ENCODE data around the gene SSC5D. TPM values are rescaled to one million over a fixed set of nuclear protein-coding genes. Genes with fewer than 3 reads are reported as not detected.

The SSC5D gene
- total RNA-seq, 1 donor from 2014 or later: 34.5 TPM

DNA sequence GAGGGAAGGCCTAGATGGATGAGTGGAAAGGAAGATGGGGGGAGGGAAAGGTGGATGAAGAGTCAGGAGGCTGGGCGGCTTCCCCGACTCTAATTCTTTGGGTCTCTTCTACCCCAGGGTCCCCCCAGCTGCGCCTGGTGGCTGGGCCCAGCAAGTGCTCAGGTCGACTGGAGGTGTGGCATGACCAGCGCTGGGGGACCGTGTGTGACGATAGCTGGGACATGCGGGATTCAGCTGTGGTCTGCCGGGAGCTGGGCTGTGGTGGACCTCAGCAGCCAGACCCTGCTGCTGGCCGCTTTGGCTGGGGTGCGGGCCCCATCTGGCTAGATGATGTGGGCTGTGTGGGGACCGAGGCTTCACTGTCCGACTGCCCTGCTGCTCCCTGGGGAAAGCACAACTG, 9.5 kb downstream of the SSC5D start:
- no peak for DNase-seq (ENCODE audit: low spot score)
- H3K27me3 Mint-ChIP-seq (ENCODE audit: low read depth): no peaks in the 10 kb centered on the region
- peaks cover 7% of the 10 kb centered on the region for H3K4me1 Mint-ChIP-seq (ENCODE audit: low read depth)
- TF ChIP-seq, protein P1, sequence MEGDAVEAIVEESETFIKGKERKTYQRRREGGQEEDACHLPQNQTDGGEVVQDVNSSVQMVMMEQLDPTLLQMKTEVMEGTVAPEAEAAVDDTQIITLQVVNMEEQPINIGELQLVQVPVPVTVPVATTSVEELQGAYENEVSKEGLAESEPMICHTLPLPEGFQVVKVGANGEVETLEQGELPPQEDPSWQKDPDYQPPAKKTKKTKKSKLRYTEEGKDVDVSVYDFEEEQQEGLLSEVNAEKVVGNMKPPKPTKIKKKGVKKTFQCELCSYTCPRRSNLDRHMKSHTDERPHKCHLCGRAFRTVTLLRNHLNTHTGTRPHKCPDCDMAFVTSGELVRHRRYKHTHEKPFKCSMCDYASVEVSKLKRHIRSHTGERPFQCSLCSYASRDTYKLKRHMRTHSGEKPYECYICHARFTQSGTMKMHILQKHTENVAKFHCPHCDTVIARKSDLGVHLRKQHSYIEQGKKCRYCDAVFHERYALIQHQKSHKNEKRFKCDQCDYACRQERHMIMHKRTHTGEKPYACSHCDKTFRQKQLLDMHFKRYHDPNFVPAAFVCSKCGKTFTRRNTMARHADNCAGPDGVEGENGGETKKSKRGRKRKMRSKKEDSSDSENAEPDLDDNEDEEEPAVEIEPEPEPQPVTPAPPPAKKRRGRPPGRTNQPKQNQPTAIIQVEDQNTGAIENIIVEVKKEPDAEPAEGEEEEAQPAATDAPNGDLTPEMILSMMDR (IDR thresholded peaks at IDR 0.05): no peak
- H3K4me3 Mint-ChIP-seq (ENCODE audit: unreplicated experiment): no peak overlapping the region
- H3K27ac Mint-ChIP-seq (ENCODE audit: unreplicated experiment): no peak overlapping the region
- no peaks in the 10 kb centered on the region for H3K9me3 Mint-ChIP-seq (ENCODE audit: low read depth)
- peaks cover 3% of the 10 kb centered on the region for H3K36me3 Mint-ChIP-seq (ENCODE audit: low read depth)

DNA sequence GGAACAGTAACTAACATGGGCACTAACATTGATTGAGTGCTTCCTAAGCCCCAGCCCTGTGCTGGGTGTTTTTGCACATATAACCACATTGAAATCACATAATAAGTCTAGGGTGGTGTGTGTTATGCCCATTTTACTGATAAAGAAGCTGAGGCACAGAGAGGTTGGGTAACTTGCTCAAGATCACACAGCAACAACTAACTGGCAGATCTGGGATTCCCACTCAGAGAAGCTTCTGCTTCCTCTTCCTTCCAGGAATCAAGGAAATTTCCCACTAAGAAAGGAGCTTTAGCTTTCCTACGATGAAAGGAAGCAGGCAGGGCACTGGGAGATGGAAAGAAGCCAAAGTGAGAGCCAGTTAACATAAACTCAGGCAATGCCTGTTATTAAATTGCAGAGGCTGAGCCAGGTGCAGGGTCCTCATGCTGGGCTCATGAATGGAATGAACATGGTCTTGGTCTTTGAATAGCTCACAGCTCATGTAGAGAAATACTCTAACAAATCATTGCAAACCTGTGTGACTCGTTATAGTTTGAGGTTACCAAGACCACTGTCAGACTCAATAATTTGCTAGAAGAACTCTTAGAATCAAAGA, 10.1 kb downstream of the SSC5D start:
- H3K4me1 Mint-ChIP-seq (ENCODE audit: low read depth): peaks cover 2% of the 10 kb centered on the region
- H3K4me3 Mint-ChIP-seq (ENCODE audit: unreplicated experiment): no peak overlapping the region
- peaks cover 3% of the 10 kb centered on the region for H3K36me3 Mint-ChIP-seq (ENCODE audit: low read depth)
- DNase-seq (ENCODE audit: low spot score): no peak
- no peaks in the 10 kb centered on the region for H3K27me3 Mint-ChIP-seq (ENCODE audit: low read depth)
- H3K27ac Mint-ChIP-seq (ENCODE audit: unreplicated experiment): no peak overlapping the region
- TF ChIP-seq, protein P1 (IDR thresholded peaks at IDR 0.05): no peak
- H3K9me3 Mint-ChIP-seq (ENCODE audit: low read depth): no peaks in the 10 kb centered on the region

DNA sequence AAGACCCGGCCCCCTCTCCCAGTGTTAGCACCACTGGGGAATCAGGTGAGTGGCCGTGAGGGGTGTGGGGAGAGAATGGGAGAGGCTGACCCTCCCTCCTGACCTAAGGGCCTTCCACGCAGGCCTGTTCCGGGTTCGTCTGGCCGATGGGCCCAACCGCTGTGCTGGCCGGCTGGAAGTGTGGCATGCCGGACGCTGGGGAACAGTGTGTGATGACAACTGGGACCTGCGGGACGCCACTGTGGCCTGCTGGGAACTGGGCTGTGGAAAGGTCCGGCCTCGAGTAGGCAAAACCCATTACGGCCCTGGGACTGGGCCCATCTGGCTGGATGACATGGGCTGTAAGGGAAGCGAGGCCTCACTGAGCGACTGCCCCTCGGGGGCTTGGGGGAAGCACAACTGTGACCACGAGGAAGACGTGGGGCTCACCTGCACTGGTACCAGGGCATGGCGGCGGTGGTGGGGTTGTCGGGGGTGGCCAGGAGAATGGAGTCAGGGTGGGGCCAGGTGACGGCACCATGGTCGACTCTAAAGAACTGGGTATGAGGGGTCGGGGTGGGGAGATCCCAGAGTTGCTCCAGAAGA, 12.2 kb downstream of the SSC5D start:
- no peak for DNase-seq (ENCODE audit: low spot score)
- Mint-ChIP-seq H3K9me3 (ENCODE audit: low read depth) (no peaks in the 10 kb centered on the region), H3K4me1 (ENCODE audit: low read depth) (peaks cover 6% of the 10 kb centered on the region), H3K27ac (ENCODE audit: unreplicated experiment) (no peak overlapping the region), H3K27me3 (ENCODE audit: low read depth) (no peaks in the 10 kb centered on the region), H3K4me3 (ENCODE audit: unreplicated experiment) (no peak overlapping the region), H3K36me3 (ENCODE audit: low read depth) (peaks cover 3% of the 10 kb centered on the region)
- TF ChIP-seq, protein P1 (IDR thresholded peaks at IDR 0.05): no peak

DNA sequence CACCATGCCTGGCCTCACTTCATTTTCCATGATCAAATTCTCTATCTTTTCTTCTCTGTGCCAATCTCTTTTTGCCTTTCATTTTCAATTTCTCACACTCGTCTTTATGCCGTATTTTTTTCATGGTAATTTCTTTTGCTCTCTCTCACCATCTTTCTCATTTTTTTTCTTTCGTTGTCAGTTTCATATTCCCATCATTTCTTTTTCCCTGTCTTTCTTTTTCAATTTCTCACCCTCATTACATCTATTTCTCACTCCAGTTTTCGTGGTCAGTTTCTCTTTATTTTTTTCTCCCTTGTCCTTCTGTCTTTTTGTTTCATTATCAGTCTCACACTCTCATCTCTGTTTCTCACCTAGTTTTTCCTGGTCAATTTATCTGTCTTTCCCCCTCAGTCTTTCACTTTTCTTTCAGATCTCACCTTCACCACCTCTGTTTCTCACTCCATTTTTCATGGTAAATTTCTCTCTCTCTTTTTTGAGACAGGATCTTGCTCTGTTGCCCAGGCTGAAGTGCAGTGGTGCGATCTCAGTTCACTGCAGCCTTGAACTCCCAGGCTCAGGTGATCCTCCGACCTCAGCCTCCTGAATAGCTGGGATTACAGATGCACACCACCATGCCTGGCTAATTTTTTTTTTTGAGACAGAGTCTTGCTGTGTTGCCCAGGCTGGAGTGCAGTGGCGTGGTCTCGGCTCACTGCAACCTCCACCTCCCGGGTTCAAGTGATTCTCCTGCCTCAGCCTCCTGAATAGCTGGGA, 14.1 kb downstream of the SSC5D start:
- H3K4me3 Mint-ChIP-seq (ENCODE audit: unreplicated experiment): no peak overlapping the region
- DNase-seq (ENCODE audit: low spot score): no peak
- H3K36me3 Mint-ChIP-seq (ENCODE audit: low read depth): peaks cover 2% of the 10 kb centered on the region
- no peaks in the 10 kb centered on the region for H3K27me3 Mint-ChIP-seq (ENCODE audit: low read depth)
- H3K9me3 Mint-ChIP-seq (ENCODE audit: low read depth): no peaks in the 10 kb centered on the region
- TF ChIP-seq, protein P1 (IDR thresholded peaks at IDR 0.05): no peak
- H3K27ac Mint-ChIP-seq (ENCODE audit: unreplicated experiment): peak overlapping the region; percentile 15
- H3K4me1 Mint-ChIP-seq (ENCODE audit: low read depth): peaks cover 6% of the 10 kb centered on the region

DNA sequence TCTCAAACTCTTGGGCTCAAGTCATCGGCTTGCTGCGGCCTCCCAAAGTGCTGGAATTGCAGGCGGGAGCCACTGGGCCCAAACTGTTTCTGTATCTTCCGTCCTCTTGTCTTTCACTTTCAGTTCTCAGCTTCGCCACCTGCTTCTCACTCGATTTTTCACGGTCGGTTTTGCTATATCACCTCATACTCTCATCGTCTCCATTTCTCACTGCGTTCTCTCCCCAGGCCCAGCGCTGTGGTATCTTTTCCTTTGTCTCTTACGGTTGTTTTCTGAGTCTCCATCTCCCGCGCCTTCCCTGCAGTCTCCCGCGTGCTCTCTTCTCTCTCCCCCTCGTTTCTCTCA, 14.9 kb downstream of the SSC5D start:
- Mint-ChIP-seq H3K4me1 (ENCODE audit: low read depth) (peaks cover 6% of the 10 kb centered on the region), H3K9me3 (ENCODE audit: low read depth) (no peaks in the 10 kb centered on the region), H3K36me3 (ENCODE audit: low read depth) (no peaks in the 10 kb centered on the region), H3K4me3 (ENCODE audit: unreplicated experiment) (peak overlapping the region; percentile 12), H3K27ac (ENCODE audit: unreplicated experiment) (no peak overlapping the region), H3K27me3 (ENCODE audit: low read depth) (no peaks in the 10 kb centered on the region)
- DNase-seq (ENCODE audit: low spot score): no peak
- TF ChIP-seq, protein P1 (IDR thresholded peaks at IDR 0.05): no peak

All from chondrocyte (in vitro differentiated cells).